Prostate gland (tissue), 2 donors: ENCODE results near the gene MAPKAP1.

Source experiments
- CTCF ChIP-seq, 4 experiments: fragments of 200-600 bp in 2 of 4; fragments of 450-650 bp in 2 of 4; sonication (generic) in 2 of 4; IDR thresholded peaks; 1 replicate in 3 of 4; 2 replicates in 1 of 4; pipeline ENCODE4 v1.5.1; 2016 to 2019; ENCODE audit warnings: antibody characterized with exemption in 4 of 4, mild to moderate bottlenecking in 2 of 4, moderate library complexity in 2 of 4
- POLR2AphosphoS5 ChIP-seq: sonication (generic); formaldehyde crosslinking; IDR thresholded peaks from one replicate; pipeline ENCODE4 v1.6.1; 2017; ENCODE audit warnings: antibody characterized with exemption

- no peak for TF ChIP-seq CTCF (IDR thresholded peaks at IDR 0.05)
- TF ChIP-seq POLR2AphosphoS5 = no peak
Measured at GRCh38 chr9:125521462-125522327, 185.3 kb downstream of the MAPKAP1 start.
